IMR-90 (cell line): ENCODE results near the gene ADH1C. TPM values are rescaled to one million over a fixed set of nuclear protein-coding genes. Genes with fewer than 3 reads are reported as not detected.

Experiments
- ATAC-seq: fragments of 200-7000 bp; cut with Tn5 transposase; 2 replicates; pipeline ENCODE4 v1.9.1; 2020; ENCODE audit warnings: low read depth, mild to moderate bottlenecking, moderate library complexity
- BruUV-seq: library from RNA; stranded (reverse); fragments of 400-500 nt; replicated peaks from 2 replicates; lab custom pipeline; 2021; lab: Mats Ljungman, UMichigan
- CTCF ChIA-PET: fragments of 300-600 bp; formaldehyde crosslinking; extraction: SDS; loops from one replicate; lab custom pipeline; 2021; ENCODE audit warnings: antibody characterized with exemption; lab: Yijun Ruan, JAX
- POLR2A ChIA-PET: fragments of 300-600 bp; sonication (Branson Sonifier 250); formaldehyde crosslinking; loops from one replicate; lab custom pipeline; 2022; ENCODE audit warnings: antibody characterized with exemption; ENCODE audit not compliant: unreplicated experiment; lab: Charles Lee
- DNase-seq: peaks from one replicate; pipeline ENCODE4 v3.0.0; 2013
- H2AFZ ChIP-seq: replicated peaks from 2 replicates; pipeline ENCODE3; 2013; ENCODE audit warnings: low read length, mild to moderate bottlenecking; ENCODE audit not compliant: poor library complexity
- H2AK5ac ChIP-seq: 2 replicates; pipeline ENCODE4 v1.6.1; 2013; ENCODE audit warnings: low read depth, low read length, inconsistent platforms
- H2AK9ac ChIP-seq: replicated peaks from 2 replicates; pipeline ENCODE3; 2013; ENCODE audit warnings: mild to moderate bottlenecking, low read depth, low read length, moderate library complexity; ENCODE audit not compliant: poor library complexity
- H2BK120ac ChIP-seq: 2 replicates; pipeline ENCODE4 v1.6.1; 2013; ENCODE audit warnings: low read depth, low read length, inconsistent platforms
- H2BK15ac ChIP-seq: 3 replicates; pipeline ENCODE4 v1.6.1; 2013; ENCODE audit warnings: low read depth, low read length, inconsistent platforms
- H2BK20ac ChIP-seq: 2 replicates; pipeline ENCODE4 v1.6.1; 2013; ENCODE audit warnings: low read depth, mild to moderate bottlenecking, inconsistent platforms, low read length, moderate library complexity
- H2BK5ac ChIP-seq: 2 replicates; pipeline ENCODE4 v1.6.1; 2013; ENCODE audit warnings: mild to moderate bottlenecking, low read depth, low read length, inconsistent platforms; ENCODE audit not compliant: poor library complexity, severe bottlenecking
- H3K14ac ChIP-seq: replicated peaks from 2 replicates; pipeline ENCODE4 v1.6.1; 2013; ENCODE audit warnings: low read depth, low read length, inconsistent platforms
- H3K18ac ChIP-seq: 2 replicates; pipeline ENCODE4 v1.6.1; 2013; ENCODE audit warnings: low read depth, low read length, control low read depth
- H3K23ac ChIP-seq: 2 replicates; pipeline ENCODE4 v1.6.1; 2013; ENCODE audit warnings: low read depth, low read length, inconsistent platforms
- H3K27ac ChIP-seq: 2 replicates; pipeline ENCODE4 v1.5.1; 2013; ENCODE audit warnings: mild to moderate bottlenecking, control low read depth, low read length; ENCODE audit not compliant: insufficient read depth
- H3K27me3 ChIP-seq: 2 replicates; pipeline ENCODE4 v1.6.1; 2013; ENCODE audit warnings: low read length; ENCODE audit not compliant: control insufficient read depth, insufficient read depth
- H3K36me3 ChIP-seq: 2 replicates; pipeline ENCODE4 v1.6.1; 2013; ENCODE audit warnings: low read length, mixed read lengths; ENCODE audit not compliant: control insufficient read depth, insufficient read depth
- H3K4ac ChIP-seq: 2 replicates; pipeline ENCODE4 v1.6.1; 2013; ENCODE audit warnings: low read depth, low read length, inconsistent platforms
- H3K4me1 ChIP-seq: 2 replicates; pipeline ENCODE4 v1.6.1; 2013; ENCODE audit warnings: low read length, mixed read lengths; ENCODE audit not compliant: control insufficient read depth, insufficient read depth
- H3K4me2 ChIP-seq: 2 replicates; pipeline ENCODE4 v1.6.1; 2013; ENCODE audit warnings: low read depth, mild to moderate bottlenecking, control low read depth, low read length, moderate library complexity
- H3K4me3 ChIP-seq: 2 replicates; pipeline ENCODE4 v1.5.1; 2013; ENCODE audit warnings: low read depth, mild to moderate bottlenecking, control low read depth, low read length, moderate library complexity; ENCODE audit not compliant: insufficient read depth
- H3K56ac ChIP-seq: 2 replicates; pipeline ENCODE4 v1.6.1; 2013; ENCODE audit warnings: low read length, inconsistent platforms; ENCODE audit not compliant: insufficient read depth; ENCODE audit errors: extremely low read depth
- H3K79me1 ChIP-seq, 2 experiments: 2 replicates each; pipeline ENCODE4 v1.6.1; 2013; ENCODE audit warnings: low read length in 2 of 2, inconsistent platforms in 1 of 2, low read depth in 1 of 2
- H3K9ac ChIP-seq: 2 replicates; pipeline ENCODE4 v1.6.1; 2013; ENCODE audit warnings: low read depth, low read length, control low read depth
- H3K9me1 ChIP-seq: 2 replicates; pipeline ENCODE4 v1.6.1; 2013; ENCODE audit warnings: low read length, inconsistent platforms; ENCODE audit not compliant: insufficient read depth
- H3K9me3 ChIP-seq: 2 replicates; pipeline ENCODE4 v1.6.1; 2013; ENCODE audit warnings: low read length; ENCODE audit not compliant: control insufficient read depth, insufficient read depth
- H4K20me1 ChIP-seq: 2 replicates; pipeline ENCODE4 v1.6.1; 2013; ENCODE audit warnings: low read length, inconsistent platforms; ENCODE audit not compliant: insufficient read depth
- H4K5ac ChIP-seq: 2 replicates; pipeline ENCODE4 v1.6.1; 2013; ENCODE audit warnings: mild to moderate bottlenecking, low read depth, low read length, control low read depth
- H4K8ac ChIP-seq, 2 experiments: 2 replicates each; pipeline ENCODE4 v1.6.1; 2013; ENCODE audit warnings: low read depth in 2 of 2, low read length in 2 of 2, control low read depth in 1 of 2, inconsistent platforms in 1 of 2
- H4K91ac ChIP-seq: 2 replicates; pipeline ENCODE4 v1.6.1; 2013; ENCODE audit warnings: low read depth, low read length, inconsistent platforms; ENCODE audit not compliant: insufficient read depth
- BHLHE40 ChIP-seq: fragments of 150-350 bp; IDR thresholded peaks from 2 replicates; pipeline ENCODE4 v1.6.1; 2016; ENCODE audit warnings: mild to moderate bottlenecking, low read depth, low read length
- CHD1 ChIP-seq: IDR thresholded peaks from 2 replicates; pipeline ENCODE4 v1.6.1; 2012; ENCODE audit warnings: low read depth, low read length, improper control_type of control experiment
- CTCF ChIP-seq: conservative IDR thresholded peaks from 2 replicates; pipeline ENCODE4 v1.5.1; 2012; ENCODE audit warnings: mild to moderate bottlenecking, low read depth, low read length, improper control_type of control experiment
- MAFK ChIP-seq: IDR thresholded peaks from 2 replicates; pipeline ENCODE4 v1.6.1; 2012; ENCODE audit warnings: low read depth, low read length, improper control_type of control experiment
- MAZ ChIP-seq: IDR thresholded peaks from 2 replicates; pipeline ENCODE4 v1.6.1; 2012; ENCODE audit warnings: low read depth, mild to moderate bottlenecking, low read length, improper control_type of control experiment, moderate library complexity, borderline replicate concordance
- MXI1 ChIP-seq: IDR thresholded peaks from 2 replicates; pipeline ENCODE4 v1.6.1; 2012; ENCODE audit warnings: low read depth, mild to moderate bottlenecking, low read length, moderate library complexity, borderline replicate concordance
- NFE2L2 ChIP-seq: fragments of 150-350 bp; IDR thresholded peaks from 2 replicates; pipeline ENCODE4 v1.6.1; 2016; ENCODE audit warnings: low read depth, mild to moderate bottlenecking, low read length
- POLR2A ChIP-seq: IDR thresholded peaks from 2 replicates; pipeline ENCODE4 v1.6.1; 2012; ENCODE audit warnings: mild to moderate bottlenecking, low read depth, low read length
- RAD21 ChIP-seq: IDR thresholded peaks from 2 replicates; pipeline ENCODE4 v1.6.1; 2012; ENCODE audit warnings: low read length, improper control_type of control experiment
- RCOR1 ChIP-seq: IDR thresholded peaks from 2 replicates; pipeline ENCODE4 v1.6.1; 2012; ENCODE audit warnings: mild to moderate bottlenecking, low read length, improper control_type of control experiment; ENCODE audit not compliant: insufficient replicate concordance
- RFX5 ChIP-seq: IDR thresholded peaks from 2 replicates; pipeline ENCODE4 v1.8.0; 2012; ENCODE audit warnings: low read depth, mild to moderate bottlenecking, low read length, moderate library complexity
- WGBS, 2 experiments: methylation state at CpG; one replicate each; pipeline versions ENCODE4 v1.1.5 to v1.1.7; 2013; ENCODE audit warnings: missing lambda C conversion rate in 2 of 2; ENCODE audit not compliant: insufficient read length in 1 of 2; ENCODE audit errors: extremely low coverage in 2 of 2; 5-methylcytosine and 5-hydroxymethylcytosine counted together
- dilution Hi-C: fragments of 300-500 bp; cut with HindIII; formaldehyde crosslinking; loops from one replicate; pipeline ENCODE4 v1.14.3; 2018; ENCODE audit warnings: low sequenced_read_pairs; ENCODE audit not compliant: unreplicated experiment
- in situ Hi-C: fragments of 300-500 bp; cut with MboI; formaldehyde crosslinking; loops from 3 replicates; pipeline ENCODE4 v1.14.3; 2019; ENCODE audit warnings: low sequenced_read_pairs, inconsistent platforms, mixed read lengths
- intact Hi-C: fragments of 100-400 bp; cut with micrococcal nuclease; formaldehyde crosslinking; loops from 2 replicates; pipeline ENCODE4 v1.10.0; 2022
- polyA plus RNA-seq, 3 experiments: library from polyadenylated mRNA; depleted of rRNA; stranded (reverse); fragments of >200 nt; gene quantifications; 2 replicates each; pipeline ENCODE4 v1.2.3, GENCODE V29; 2012; ENCODE audit warnings: low replicate concordance in 1 of 3
- total RNA-seq: library from RNA; depleted of rRNA; stranded (reverse); fragments of >200 nt; gene quantifications from 2 replicates; pipeline ENCODE4 v1.2.3, GENCODE V29; 2012
- TF ChIP-seq, protein P1 (sequence below): fragments of 150-350 bp; IDR thresholded peaks from 2 replicates; pipeline ENCODE4 v1.6.1; 2017; ENCODE audit warnings: mild to moderate bottlenecking, antibody characterized with exemption, low read length, low read depth
- TF ChIP-seq, protein P2 (sequence below): fragments of 150-350 bp; IDR thresholded peaks from 2 replicates; pipeline ENCODE4 v1.6.1; 2016; ENCODE audit warnings: low read depth, mild to moderate bottlenecking, low read length, moderate library complexity, borderline replicate concordance

The ADH1C gene
- total and polyA plus RNA-seq, 2 of the 4 experiments (the other 2 are of a cell fraction) = 0.26 TPM; not detected in 1

GRCh38 chr4:99383399-99383798 lies 30.9 kb upstream of the ADH1C start:
- Histone ChIP-seq H2AK9ac (no peak overlapping the region), H4K5ac (peak overlapping the region; percentile 83), H3K4ac (peak overlapping the region; percentile 99), H4K8ac (peak overlapping the region; percentile 57 to 94), H3K79me1 (no peaks in the 10 kb centered on the region), H2BK20ac (peak overlapping the region; percentile 99), H3K9ac (peak overlapping the region; percentile 1), H2AK5ac (peak overlapping the region; percentile 87), H3K56ac (peak overlapping the region; percentile 85), H3K9me1 (peaks cover 9% of the 10 kb centered on the region), H2BK120ac (peak overlapping the region; percentile 99), H2BK5ac (peak overlapping the region; percentile 98), H2AFZ (no peak overlapping the region), H3K4me3 (no peak overlapping the region), H3K23ac (peak overlapping the region; percentile 91; the same call in 1 of the 2 replicates), H3K27ac (peak overlapping the region; percentile 95; the same call in 1 of the 2 replicates), H3K4me1 (peaks cover 15% of the 10 kb centered on the region), H3K36me3 (no peaks in the 10 kb centered on the region), H3K9me3 (peaks cover 2% of the 10 kb centered on the region; the same call in 1 of the 2 replicates), H3K4me2 (0 out of 2 replicates have a peak overlapping the region, but pooled peaks have one; percentile 12), H3K27me3 (no peaks in the 10 kb centered on the region), H3K18ac (peak overlapping the region; percentile 89), H2BK15ac (peak overlapping the region; percentile 75; the same call in 2 of the 3 replicates), H3K14ac (peak overlapping the region; percentile 99), H4K91ac (peak overlapping the region; percentile 98), H4K20me1 (no peaks in the 10 kb centered on the region)
- TF ChIP-seq, protein P1, sequence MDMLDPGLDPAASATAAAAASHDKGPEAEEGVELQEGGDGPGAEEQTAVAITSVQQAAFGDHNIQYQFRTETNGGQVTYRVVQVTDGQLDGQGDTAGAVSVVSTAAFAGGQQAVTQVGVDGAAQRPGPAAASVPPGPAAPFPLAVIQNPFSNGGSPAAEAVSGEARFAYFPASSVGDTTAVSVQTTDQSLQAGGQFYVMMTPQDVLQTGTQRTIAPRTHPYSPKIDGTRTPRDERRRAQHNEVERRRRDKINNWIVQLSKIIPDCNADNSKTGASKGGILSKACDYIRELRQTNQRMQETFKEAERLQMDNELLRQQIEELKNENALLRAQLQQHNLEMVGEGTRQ = no peak
- TF ChIP-seq NFE2L2 (no peak), CHD1 (no peak), MAZ (no peak), RCOR1 (no peak), RAD21 (no peak), RFX5 (no peak), MXI1 (no peak), CTCF (no peak), MAFK (no peak), BHLHE40 (no peak), POLR2A (no peak)
- TF ChIP-seq, protein P2, sequence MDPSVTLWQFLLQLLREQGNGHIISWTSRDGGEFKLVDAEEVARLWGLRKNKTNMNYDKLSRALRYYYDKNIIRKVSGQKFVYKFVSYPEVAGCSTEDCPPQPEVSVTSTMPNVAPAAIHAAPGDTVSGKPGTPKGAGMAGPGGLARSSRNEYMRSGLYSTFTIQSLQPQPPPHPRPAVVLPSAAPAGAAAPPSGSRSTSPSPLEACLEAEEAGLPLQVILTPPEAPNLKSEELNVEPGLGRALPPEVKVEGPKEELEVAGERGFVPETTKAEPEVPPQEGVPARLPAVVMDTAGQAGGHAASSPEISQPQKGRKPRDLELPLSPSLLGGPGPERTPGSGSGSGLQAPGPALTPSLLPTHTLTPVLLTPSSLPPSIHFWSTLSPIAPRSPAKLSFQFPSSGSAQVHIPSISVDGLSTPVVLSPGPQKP = no peak
- ChIA-PET CTCF (interaction anchor here (0.8 to 1.8 kb wide), 2 partner anchors 181 to 733 kb away, joined by 3 to 6 read pairs; no protein-coding TSS in a partner anchor), POLR2A (no interaction called here)
- in situ Hi-C loops (no loop called here), intact Hi-C loops (loop anchor here (2.0 to 5.0 kb wide), 2 partner anchors 21 to 56 kb away; no protein-coding TSS in a partner anchor), dilution Hi-C loops (no loop called here)
- DNase-seq (peak; percentile 17), ATAC-seq (peak; percentile 15)
- no TSS peak for BruUV-seq
- no CpG with 5 or more reads among the region's 3 CpGs for WGBS, 2 experiments
